GM18511 (cell line): ENCODE measurements around the gene GPR158.

Source experiments
- ATAC-seq: cut with Tn5 transposase; IDR thresholded peaks from one replicate; pipeline ENCODE4 v1.9.1; 2021; ENCODE audit warnings: mild to moderate bottlenecking, moderate library complexity; ENCODE audit not compliant: unreplicated experiment

GPR158 gene

GRCh38 chr10:25492040-25492439 lies 317.2 kb downstream of the GPR158 start:
- no peak for ATAC-seq

DNA sequence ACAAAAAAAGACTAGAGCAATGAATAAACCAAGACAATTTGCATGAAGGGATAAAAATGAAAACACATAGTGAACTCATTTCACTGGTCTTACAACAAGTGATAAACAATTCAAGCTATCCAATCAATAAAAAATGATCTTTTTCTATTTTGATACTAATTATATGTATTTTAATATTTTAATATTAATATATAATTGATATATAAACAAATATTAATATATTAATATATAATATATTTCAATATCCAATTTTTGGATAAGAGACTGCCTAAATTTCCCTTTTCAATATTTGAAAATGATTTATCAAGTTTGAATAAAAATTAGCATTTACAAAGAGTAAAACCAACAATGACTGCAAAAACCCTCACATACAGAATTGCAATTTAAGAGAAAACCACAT lies 317.9 kb downstream of the GPR158 start:
- ATAC-seq, result no peak

- no peak for ATAC-seq
These were observed 318.5 kb downstream of the GPR158 start for GRCh38 chr10:25493122-25493893.

- ATAC-seq, result no peak
These were observed 322.4 kb downstream of the GPR158 start for GRCh38 chr10:25497246-25497645.

- ATAC-seq, result no peak
These were observed 323.8 kb downstream of the GPR158 start for GRCh38 chr10:25498645-25499044.

DNA sequence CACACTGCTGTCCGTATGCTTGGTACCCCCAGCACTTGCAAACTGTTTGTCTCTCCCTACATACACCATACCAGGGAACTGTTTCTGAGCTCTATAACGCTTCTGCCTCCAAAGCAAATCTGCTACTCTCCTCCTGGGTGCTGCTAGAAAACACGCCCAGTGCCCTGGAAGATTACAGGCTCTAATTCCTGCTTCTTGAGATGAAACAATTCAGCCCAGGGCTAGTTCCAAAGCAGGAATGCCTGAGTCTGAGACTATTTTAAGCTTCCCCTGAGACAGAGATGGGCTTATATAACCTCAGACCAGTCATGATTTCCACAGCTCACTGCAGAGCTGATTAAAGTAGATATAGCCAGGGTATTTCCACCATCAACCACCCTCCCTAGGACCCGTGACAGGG lies 327.1 kb downstream of the GPR158 start:
- no peak for ATAC-seq

DNA sequence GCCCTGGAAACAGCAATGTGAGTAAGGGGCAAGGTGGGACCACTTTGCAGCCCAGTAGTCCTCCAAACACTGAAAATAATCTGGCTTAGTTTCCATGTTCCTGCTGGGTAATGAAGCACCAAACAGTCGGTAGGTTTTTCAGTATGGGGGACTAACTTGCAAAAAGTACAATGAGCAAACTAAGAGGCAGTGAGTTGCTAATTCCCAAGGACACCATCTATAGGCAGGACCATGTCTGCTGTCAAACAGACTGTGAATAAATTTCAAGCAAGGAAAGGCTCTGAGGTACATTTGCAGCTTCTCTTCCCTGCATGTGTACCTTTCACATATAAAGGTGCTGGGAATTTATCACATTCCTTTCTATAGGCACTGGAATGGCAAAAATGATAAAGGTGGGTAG lies 327.7 kb downstream of the GPR158 start:
- ATAC-seq, result no peak

DNA sequence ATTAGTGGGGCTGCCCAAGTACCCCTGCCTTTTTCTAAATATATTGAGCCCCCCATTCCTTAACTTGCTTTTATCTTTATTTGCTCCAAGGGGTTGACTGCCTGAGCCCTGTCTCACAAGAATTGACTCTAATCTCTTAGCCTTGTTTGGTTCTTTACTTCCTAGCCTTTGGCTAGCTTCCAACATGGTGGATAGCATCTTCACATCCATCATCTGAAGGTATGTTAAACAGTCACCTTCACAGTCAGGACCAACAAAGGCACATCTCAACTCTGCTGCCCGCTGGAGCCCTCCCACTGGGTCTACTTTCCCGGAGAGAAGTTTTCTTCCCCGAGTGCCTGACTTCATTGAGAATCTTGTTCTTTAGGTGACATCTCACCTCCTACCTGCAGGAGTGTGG lies 329.5 kb downstream of the GPR158 start:
- ATAC-seq, result no peak

GRCh38 chr10:25504838-25505237 lies 330.0 kb downstream of the GPR158 start:
- no peak for ATAC-seq

- ATAC-seq, result no peak
These were observed 330.7 kb downstream of the GPR158 start for GRCh38 chr10:25505466-25505865.

GRCh38 chr10:25506821-25507335 lies 332.1 kb downstream of the GPR158 start:
- ATAC-seq, result no peak

DNA sequence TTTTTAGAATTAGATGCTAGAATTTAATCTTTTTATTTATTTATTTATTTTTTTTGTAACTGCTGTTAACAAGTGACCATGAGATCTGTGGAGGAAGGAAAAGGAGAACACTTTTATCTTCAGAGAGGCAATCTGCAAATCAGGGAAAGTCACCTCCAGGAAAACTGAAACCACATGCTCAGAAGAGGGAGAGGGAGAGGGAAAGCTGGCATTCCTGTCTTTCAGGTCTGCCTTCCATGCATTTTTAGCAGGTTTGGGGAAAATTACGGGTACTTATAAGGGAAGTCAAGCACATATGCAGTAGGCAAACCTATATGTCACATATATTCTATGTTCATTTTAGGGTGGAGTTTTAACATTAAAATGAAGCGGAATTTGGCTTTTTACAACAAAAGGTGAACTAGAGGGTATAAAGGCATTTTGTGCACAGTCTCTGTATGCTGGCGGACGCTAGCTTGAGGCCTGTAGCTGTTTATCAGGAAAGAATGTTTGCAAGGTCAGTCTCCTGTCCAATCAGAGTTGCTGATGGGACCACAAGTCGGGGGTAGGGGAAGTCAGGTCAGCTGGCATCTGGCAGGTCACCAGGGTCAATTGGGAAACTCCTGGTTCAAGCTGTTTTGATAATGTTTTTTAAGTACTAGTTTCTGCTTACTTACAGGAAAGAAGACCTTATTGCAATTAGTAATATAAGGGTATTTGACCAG lies 333.5 kb downstream of the GPR158 start:
- no peak for ATAC-seq

GRCh38 chr10:25509151-25509550 lies 334.4 kb downstream of the GPR158 start:
- no peak for ATAC-seq

DNA sequence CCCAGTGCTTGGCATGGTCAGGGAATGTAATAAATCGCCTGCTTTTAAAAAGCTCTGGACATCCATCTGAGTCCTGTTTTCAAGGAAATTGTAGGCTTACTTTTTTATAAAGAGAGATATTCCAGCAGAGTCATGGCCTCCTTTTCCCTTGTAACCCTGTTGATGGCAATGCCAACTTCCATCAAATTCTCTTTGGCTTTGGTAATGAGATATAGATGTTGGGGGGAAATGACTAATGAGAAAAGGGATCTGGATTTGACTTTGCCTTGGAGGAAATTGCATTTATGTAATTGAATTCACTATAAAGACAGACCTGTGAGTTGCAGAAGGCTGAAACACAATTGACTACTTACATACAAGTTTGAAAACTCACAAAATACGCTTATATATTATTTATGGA lies 347.5 kb downstream of the GPR158 start:
- no peak for ATAC-seq

GRCh38 chr10:25522946-25523608 lies 348.3 kb downstream of the GPR158 start:
- ATAC-seq, result no peak

DNA sequence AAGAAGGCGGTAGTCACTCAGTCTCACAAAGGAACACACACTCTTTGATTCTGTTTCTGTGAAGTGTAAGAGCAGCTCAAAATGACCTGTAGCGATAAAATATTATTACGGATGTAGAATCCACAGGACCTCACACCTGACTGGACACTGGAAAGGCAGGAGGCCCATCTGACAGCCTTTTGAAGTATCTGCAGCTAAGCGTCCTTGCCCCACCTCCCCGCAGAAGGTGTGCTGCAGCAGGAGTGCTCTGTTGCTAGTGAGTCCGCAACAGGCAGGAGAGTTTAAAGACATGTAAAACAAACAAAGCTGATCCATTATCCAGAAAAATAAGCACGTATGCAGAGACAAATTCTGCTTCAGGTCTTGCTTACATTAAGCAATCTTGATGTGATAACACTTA lies 355.5 kb downstream of the GPR158 start:
- no peak for ATAC-seq

DNA sequence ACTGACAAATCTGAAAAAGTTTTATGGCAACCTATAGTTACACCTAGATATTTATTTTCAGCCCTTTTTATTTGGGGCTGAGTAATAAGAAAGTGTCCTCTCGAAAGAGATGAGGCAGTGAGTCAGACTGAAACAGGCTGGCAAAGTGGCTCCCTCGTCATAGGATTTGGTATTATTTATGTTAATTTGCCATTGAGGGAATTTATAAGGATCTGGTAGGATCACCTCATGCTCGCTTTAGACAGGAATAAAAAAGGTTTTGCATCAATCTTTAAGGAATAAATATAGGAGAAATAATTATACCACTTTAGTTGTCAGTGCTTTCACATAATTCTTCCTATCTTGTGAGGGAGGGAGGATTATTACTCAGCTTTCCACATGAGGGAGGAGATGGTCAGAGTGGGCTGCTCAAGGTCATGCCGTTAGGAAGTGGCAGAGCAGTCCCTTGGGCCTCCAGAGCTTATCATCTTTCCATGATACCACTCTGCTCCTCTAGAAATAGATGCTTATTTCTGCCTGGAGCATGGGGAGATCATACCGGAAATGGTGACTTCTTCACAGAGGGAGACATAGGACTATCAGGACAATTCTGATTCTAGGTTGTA lies 356.8 kb downstream of the GPR158 start:
- no peak for ATAC-seq

- ATAC-seq, result no peak
These were observed 357.4 kb downstream of the GPR158 start for GRCh38 chr10:25532213-25532612.

- ATAC-seq, result no peak
These were observed 361.2 kb downstream of the GPR158 start for GRCh38 chr10:25536027-25536426.

GRCh38 chr10:25547382-25547781 lies 372.6 kb downstream of the GPR158 start:
- no peak for ATAC-seq

DNA sequence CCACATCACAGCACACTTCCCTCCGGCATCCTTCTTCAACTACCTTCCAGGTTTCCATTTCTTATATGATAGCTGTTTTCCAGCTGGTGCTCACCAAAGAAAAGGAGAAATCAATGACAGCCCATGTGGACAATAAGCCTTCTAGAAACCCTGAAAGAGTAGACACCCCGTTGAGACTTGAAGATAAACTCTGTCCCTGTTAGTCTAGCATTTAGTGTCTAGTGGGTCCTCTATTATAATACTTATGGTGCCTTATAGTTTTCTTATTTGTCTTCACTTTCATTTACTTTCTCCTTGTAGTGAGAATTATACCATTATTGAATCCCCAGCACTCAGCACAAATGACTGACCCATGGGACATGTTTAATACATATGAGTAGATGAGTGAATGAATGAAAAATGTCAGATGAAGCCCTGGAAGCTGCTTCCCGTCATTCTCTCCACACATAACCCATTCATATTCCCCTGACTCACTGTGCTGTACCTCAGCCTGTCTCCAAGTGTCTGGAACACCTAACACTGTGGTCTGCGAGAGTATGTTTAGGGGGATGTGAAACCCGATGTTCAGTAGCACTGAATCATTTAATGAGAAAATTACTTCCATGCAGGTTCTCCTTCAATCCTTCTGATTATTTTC lies 377.6 kb downstream of the GPR158 start:
- ATAC-seq, result no peak
